ENCODE data around the gene DUSP10. TPM values are rescaled to one million over a fixed set of nuclear protein-coding genes. Genes with fewer than 3 reads are reported as not detected.

The DUSP10 gene
- total RNA-seq, 6 donors from 2014 or later, result 7.7 to 13.7 (median 11.9) TPM

- no peak for ATAC-seq (ENCODE audit: low FRiP score in 2 of 2)
- no peaks in the 10 kb centered on the region for H3K4me1 ChIP-seq
Measured at GRCh38 chr1:221761354-221762002, 19.6 kb upstream of the DUSP10 start.

DNA sequence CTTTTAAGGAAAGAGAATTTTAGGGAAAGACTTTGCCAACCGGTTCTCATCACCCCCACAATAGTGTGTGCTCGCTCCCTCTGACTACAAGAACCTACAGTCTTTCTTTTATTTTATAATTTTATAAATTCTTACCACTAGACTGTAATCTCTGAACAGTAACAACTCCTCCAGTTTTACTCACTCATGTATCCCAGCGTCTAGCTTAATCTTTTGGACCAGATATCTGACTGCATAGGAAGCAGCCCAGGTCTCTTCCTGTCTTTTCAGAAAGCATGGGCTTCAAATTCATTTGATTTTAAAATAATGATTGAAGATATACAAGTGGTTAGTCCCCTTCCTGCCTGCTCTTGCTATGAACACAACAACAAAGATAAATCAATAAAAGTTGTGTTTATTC, 19.0 kb upstream of the DUSP10 start:
- H3K4me3 ChIP-seq, result no peak overlapping the region
- H3K4me1 ChIP-seq, result no peaks in the 10 kb centered on the region
- H3K9me3 ChIP-seq, result no peaks in the 10 kb centered on the region
- 73 to 86% methylated on average over 3 of the region's 3 CpGs for WGBS, 2 donors
- H3K36me3 ChIP-seq, result no peaks in the 10 kb centered on the region
- H3K27me3 ChIP-seq, result no peaks in the 10 kb centered on the region
- TF ChIP-seq POLR2AphosphoS5 (IDR thresholded peaks at IDR 0.05) (no peak), EP300 (IDR thresholded peaks at IDR 0.05) (no peak), CTCF (IDR thresholded peaks at IDR 0.05) (no peak), POLR2A (IDR thresholded peaks at IDR 0.05) (no peak)
- DNase-seq, result no peak
- H3K27ac ChIP-seq, result no peak overlapping the region
- ATAC-seq (ENCODE audit: low FRiP score in 2 of 2), result no peak

More at GRCh38 chr1:221761354-221762002, 19.6 kb upstream of the DUSP10 start:
- Histone ChIP-seq H3K9me3 (no peaks in the 10 kb centered on the region), H3K4me3 (no peak overlapping the region), H3K27me3 (no peaks in the 10 kb centered on the region), H3K27ac (no peak overlapping the region), H3K36me3 (no peaks in the 10 kb centered on the region)
- WGBS, 2 donors, result 72 to 73% methylated on average over 4 of the region's 4 CpGs
- DNase-seq, result no peak
- TF ChIP-seq CTCF (IDR thresholded peaks at IDR 0.05) (no peak), POLR2A (IDR thresholded peaks at IDR 0.05) (no peak), POLR2AphosphoS5 (IDR thresholded peaks at IDR 0.05) (no peak), EP300 (IDR thresholded peaks at IDR 0.05) (no peak)

DNA sequence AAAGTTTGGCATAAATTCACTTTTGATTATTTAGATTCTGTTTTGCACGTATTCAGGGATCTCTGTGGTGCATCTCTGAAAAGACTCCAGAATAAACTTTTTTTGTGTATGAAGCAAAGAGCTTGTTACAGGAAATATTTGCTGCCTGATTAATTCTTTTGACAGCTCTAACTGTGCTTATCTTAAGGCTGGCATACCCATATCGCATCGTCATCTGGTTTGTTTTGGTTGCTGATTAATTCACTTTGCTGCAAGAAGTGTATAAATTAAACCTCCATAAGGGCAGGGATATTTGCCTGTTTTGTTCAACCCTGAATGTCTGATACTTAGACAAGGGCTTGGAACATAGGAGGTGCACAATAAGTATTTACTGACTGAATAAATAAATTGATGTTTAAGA, 17.5 kb upstream of the DUSP10 start:
- ATAC-seq (ENCODE audit: low FRiP score in 2 of 2) (no peak), DNase-seq (no peak)
- 52 to 57% methylated on average over 3 of the region's 3 CpGs for WGBS, 2 donors
- no peak overlapping the region for H3K27ac ChIP-seq
- TF ChIP-seq POLR2A (IDR thresholded peaks at IDR 0.05) (no peak), CTCF (IDR thresholded peaks at IDR 0.05) (no peak), EP300 (IDR thresholded peaks at IDR 0.05) (no peak), POLR2AphosphoS5 (IDR thresholded peaks at IDR 0.05) (no peak)
- H3K36me3 ChIP-seq, result no peaks in the 10 kb centered on the region
- no peaks in the 10 kb centered on the region for H3K27me3 ChIP-seq
- no peaks in the 10 kb centered on the region for H3K9me3 ChIP-seq
- H3K4me1 ChIP-seq, result no peaks in the 10 kb centered on the region
- no peak overlapping the region for H3K4me3 ChIP-seq

DNA sequence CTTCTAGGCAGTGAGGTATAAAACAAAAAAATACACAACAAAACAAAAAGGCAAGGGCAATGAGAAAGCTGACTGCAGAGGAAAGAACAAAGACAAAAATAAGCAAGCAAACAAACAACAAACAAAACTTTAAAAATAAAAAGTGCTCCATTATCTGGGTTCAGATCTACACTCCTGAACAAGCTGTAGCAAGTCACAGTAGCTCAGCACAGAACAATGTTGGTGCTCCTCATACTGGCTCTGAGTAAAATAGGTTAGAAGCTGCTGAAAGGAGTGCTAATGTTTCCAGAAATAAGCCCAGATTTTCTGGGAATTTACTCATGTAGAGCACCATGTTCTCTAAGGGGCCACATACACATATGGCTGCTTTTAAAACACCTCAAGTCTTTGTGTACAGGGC, 16.6 kb upstream of the DUSP10 start:
- no peaks in the 10 kb centered on the region for H3K36me3 ChIP-seq
- no peak for TF ChIP-seq CTCF (IDR thresholded peaks at IDR 0.05)
- DNase-seq (no peak), ATAC-seq (ENCODE audit: low FRiP score in 2 of 2) (no peak)
- H3K9me3 ChIP-seq, result no peaks in the 10 kb centered on the region
- no peaks in the 10 kb centered on the region for H3K4me1 ChIP-seq
- H3K27me3 ChIP-seq, result no peaks in the 10 kb centered on the region
- no peak overlapping the region for H3K27ac ChIP-seq
- no peak overlapping the region for H3K4me3 ChIP-seq

DNA sequence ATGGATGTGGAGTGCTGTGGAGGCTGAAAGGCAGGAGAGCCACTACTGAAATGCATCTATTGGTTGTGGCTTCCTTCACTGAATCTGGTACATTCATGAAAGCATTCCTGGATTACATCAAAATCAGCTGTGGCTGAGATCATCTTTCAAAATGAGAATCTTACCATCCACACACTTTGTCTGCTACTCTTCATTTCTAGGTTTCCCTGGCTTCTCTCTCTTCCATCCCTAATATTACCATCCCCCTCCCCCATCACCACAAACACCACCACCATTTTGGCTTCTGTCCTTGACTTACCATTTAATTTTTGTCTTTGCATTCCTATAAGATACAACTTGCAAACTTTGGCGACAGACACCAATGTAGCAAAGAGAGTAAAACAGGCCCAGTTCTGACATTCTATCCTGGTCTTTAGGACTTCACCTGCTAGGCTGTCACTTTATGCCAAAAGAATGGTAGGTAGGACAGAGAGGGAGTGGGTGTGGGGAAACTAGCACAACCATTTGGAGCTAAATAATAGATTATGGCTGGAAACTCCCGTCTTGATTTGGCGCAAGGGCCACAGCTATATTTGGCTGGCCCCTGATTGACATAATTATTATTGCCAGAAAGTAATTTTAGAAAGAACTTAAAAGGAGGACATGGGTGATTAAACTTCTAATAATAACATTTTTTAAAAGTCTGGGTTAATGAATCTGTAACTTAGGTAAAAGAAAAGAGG, 15.1 kb upstream of the DUSP10 start:
- 92 to 95% methylated on average over 3 of the region's 3 CpGs for WGBS, 2 donors
- no peak for DNase-seq
- Histone ChIP-seq H3K27ac (no peak overlapping the region), H3K36me3 (no peaks in the 10 kb centered on the region), H3K4me3 (no peak overlapping the region), H3K4me1 (no peaks in the 10 kb centered on the region), H3K27me3 (no peaks in the 10 kb centered on the region), H3K9me3 (no peaks in the 10 kb centered on the region)
- TF ChIP-seq POLR2AphosphoS5 (IDR thresholded peaks at IDR 0.05) (no peak), EP300 (IDR thresholded peaks at IDR 0.05) (no peak), POLR2A (IDR thresholded peaks at IDR 0.05) (no peak), CTCF (IDR thresholded peaks at IDR 0.05) (no peak)
- ATAC-seq (ENCODE audit: low FRiP score in 2 of 2), result no peak
